PC-9 (cell line): ENCODE measurements around the gene PIAS1.

ENCODE experiments used
- EZH2 ChIP-seq: fragments of 200-600 bp; sonication (generic); IDR thresholded peaks from 2 replicates; pipeline ENCODE4 v1.8.0; 2017; ENCODE audit warnings: antibody characterized with exemption, low read depth
- TF ChIP-seq, protein P1 (sequence below): fragments of 200-600 bp; sonication (generic); conservative IDR thresholded peaks from 2 replicates; pipeline ENCODE4 v1.6.1; 2017; ENCODE audit warnings: mixed run types, antibody characterized with exemption, mild to moderate bottlenecking, moderate library complexity

DNA sequence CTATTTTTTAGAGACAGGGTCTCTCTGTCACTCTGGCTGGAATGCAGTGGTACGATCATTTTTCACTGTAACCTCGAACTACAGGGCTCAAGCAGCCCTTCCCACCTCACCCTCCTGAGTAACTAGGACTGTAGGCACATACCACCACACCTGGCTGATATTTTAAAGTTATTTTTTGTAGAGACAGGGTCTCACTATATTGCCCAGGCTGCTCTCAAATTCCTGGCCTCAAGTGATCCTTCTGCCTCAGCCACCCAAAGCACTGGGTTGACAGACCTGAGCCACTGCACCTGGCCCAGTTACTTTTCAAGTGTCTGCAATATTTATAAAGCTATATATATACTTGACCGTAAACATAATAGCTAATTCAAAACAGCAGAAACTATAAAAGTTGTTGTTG lies 75.0 kb downstream of the PIAS1 start:
- TF ChIP-seq, protein P1, sequence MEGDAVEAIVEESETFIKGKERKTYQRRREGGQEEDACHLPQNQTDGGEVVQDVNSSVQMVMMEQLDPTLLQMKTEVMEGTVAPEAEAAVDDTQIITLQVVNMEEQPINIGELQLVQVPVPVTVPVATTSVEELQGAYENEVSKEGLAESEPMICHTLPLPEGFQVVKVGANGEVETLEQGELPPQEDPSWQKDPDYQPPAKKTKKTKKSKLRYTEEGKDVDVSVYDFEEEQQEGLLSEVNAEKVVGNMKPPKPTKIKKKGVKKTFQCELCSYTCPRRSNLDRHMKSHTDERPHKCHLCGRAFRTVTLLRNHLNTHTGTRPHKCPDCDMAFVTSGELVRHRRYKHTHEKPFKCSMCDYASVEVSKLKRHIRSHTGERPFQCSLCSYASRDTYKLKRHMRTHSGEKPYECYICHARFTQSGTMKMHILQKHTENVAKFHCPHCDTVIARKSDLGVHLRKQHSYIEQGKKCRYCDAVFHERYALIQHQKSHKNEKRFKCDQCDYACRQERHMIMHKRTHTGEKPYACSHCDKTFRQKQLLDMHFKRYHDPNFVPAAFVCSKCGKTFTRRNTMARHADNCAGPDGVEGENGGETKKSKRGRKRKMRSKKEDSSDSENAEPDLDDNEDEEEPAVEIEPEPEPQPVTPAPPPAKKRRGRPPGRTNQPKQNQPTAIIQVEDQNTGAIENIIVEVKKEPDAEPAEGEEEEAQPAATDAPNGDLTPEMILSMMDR: no peak
- TF ChIP-seq EZH2: no peak
